MCF 10A (cell line): ENCODE results near the gene WWOX. TPM values are rescaled to one million over a fixed set of nuclear protein-coding genes. Genes with fewer than 3 reads are reported as not detected.
A peak's percentile ranks its signal among the peaks of the same experiment; 100 is the strongest.

Source experiments
- BruUV-seq: library from RNA; stranded (reverse); fragments of 400-500 nt; replicated peaks from 2 replicates; lab custom pipeline; 2021; lab: Mats Ljungman, UMichigan
- CTCF ChIA-PET: fragments of 300-600 bp; sonication (Branson Sonifier 250); formaldehyde crosslinking; extraction: SDS; loops from one replicate; lab custom pipeline; 2021; ENCODE audit warnings: antibody characterized with exemption, inconsistent platforms; lab: Yijun Ruan, JAX
- POLR2A ChIA-PET: fragments of 300-600, 350-650 bp; sonication (Branson Sonifier 250); formaldehyde crosslinking; extraction: SDS; loops from one replicate; lab custom pipeline; 2020; ENCODE audit warnings: antibody characterized with exemption, inconsistent platforms; lab: Yijun Ruan, JAX
- DNase-seq: peaks from one replicate; pipeline ENCODE4 v3.0.0-alpha.2; 2018; ENCODE audit not compliant: unreplicated experiment
- H3K27ac Mint-ChIP-seq: one replicate; pipeline ENCODE4 v1.8.0; 2022; ENCODE audit warnings: mild to moderate bottlenecking, low read depth, mixed read lengths; ENCODE audit not compliant: unreplicated experiment
- H3K27me3 Mint-ChIP-seq: one replicate; pipeline ENCODE4 v1.8.0; 2022; ENCODE audit warnings: mixed read lengths; ENCODE audit not compliant: insufficient read depth, unreplicated experiment
- H3K36me3 Mint-ChIP-seq: one replicate; pipeline ENCODE4 v1.8.0; 2022; ENCODE audit warnings: mild to moderate bottlenecking, moderate library complexity, mixed read lengths; ENCODE audit not compliant: insufficient read depth, unreplicated experiment
- H3K4me1 Mint-ChIP-seq: one replicate; pipeline ENCODE4 v1.8.0; 2022; ENCODE audit warnings: mixed read lengths; ENCODE audit not compliant: insufficient read depth, unreplicated experiment
- H3K4me3 Mint-ChIP-seq: one replicate; pipeline ENCODE4 v1.8.0; 2022; ENCODE audit warnings: mild to moderate bottlenecking, moderate library complexity, mixed read lengths; ENCODE audit not compliant: unreplicated experiment
- H3K9me3 Mint-ChIP-seq: one replicate; pipeline ENCODE4 v1.8.0; 2022; ENCODE audit warnings: mixed read lengths; ENCODE audit not compliant: unreplicated experiment
- CTCF ChIP-seq: fragments of 200-600 bp; IDR thresholded peaks from one replicate; pipeline ENCODE4 v1.8.0; 2022; ENCODE audit warnings: antibody characterized with exemption, mild to moderate bottlenecking; ENCODE audit not compliant: unreplicated experiment
- intact Hi-C: fragments of 100-400 bp; cut with micrococcal nuclease; formaldehyde crosslinking; loops from 2 replicates; pipeline ENCODE4 v1.14.1; 2022
- total RNA-seq: library from RNA; stranded (reverse); gene quantifications from 2 replicates; pipeline ENCODE4 v1.2.3, GENCODE V29; 2022

The WWOX gene
- total RNA-seq, 1 experiment from 2014 or later: 18.1 TPM

- ChIA-PET POLR2A (interaction anchor here (0.6 to 1.5 kb wide), 7 partner anchors 14 to 750 kb away, joined by 3 to 4 read pairs (median 3); no protein-coding TSS in a partner anchor), CTCF (interaction anchor here (0.7 kb wide), 2 partner anchors 429 to 967 kb away, joined by 3 read pairs; no protein-coding TSS in a partner anchor)
- Mint-ChIP-seq H3K4me1 (peaks cover 40% of the 10 kb centered on the region), H3K36me3 (no peaks in the 10 kb centered on the region), H3K9me3 (no peaks in the 10 kb centered on the region), H3K27ac (peak overlapping the region; percentile 71), H3K4me3 (peak overlapping the region; percentile 15), H3K27me3 (no peaks in the 10 kb centered on the region)
- no TSS peak for BruUV-seq
- intact Hi-C loops: no loop called here
- TF ChIP-seq CTCF: no peak
- peak; percentile 54 for DNase-seq
These were observed 972.0 kb downstream of the WWOX start for GRCh38 chr16:79071424-79071823.

GRCh38 chr16:79072517-79072916 lies 973.1 kb downstream of the WWOX start:
- intact Hi-C loops: no loop called here
- H3K27ac Mint-ChIP-seq: no peak overlapping the region
- DNase-seq: no peak
- CTCF ChIA-PET: interaction anchor here (0.5 to 1.0 kb wide), 2 partner anchors 12 to 581 kb away, joined by 3 to 4 read pairs; no protein-coding TSS in a partner anchor
- no peak for TF ChIP-seq CTCF
- BruUV-seq: no TSS peak
- H3K9me3 Mint-ChIP-seq: no peaks in the 10 kb centered on the region
- no peak overlapping the region for H3K4me3 Mint-ChIP-seq
- peaks cover 35% of the 10 kb centered on the region for H3K4me1 Mint-ChIP-seq
- no peaks in the 10 kb centered on the region for H3K27me3 Mint-ChIP-seq
- no peaks in the 10 kb centered on the region for H3K36me3 Mint-ChIP-seq
- POLR2A ChIA-PET: interaction anchor here (0.7 kb wide), 1 partner anchor 137 kb away, joined by 4 read pairs; no protein-coding TSS in a partner anchor

- TF ChIP-seq CTCF: no peak
- H3K27me3 Mint-ChIP-seq: no peaks in the 10 kb centered on the region
- no peaks in the 10 kb centered on the region for H3K36me3 Mint-ChIP-seq
- peaks cover 27% of the 10 kb centered on the region for H3K4me1 Mint-ChIP-seq
- POLR2A ChIA-PET: interaction anchor here (0.7 kb wide), 2 partner anchors 16 to 500 kb away, joined by 3 read pairs; no protein-coding TSS in a partner anchor
- CTCF ChIA-PET: interaction anchor here (0.6 to 1.3 kb wide), 4 partner anchors 11 to 1805 kb away, joined by 3 to 4 read pairs (median 3); no protein-coding TSS in a partner anchor
- no TSS peak for BruUV-seq
- DNase-seq: no peak
- no peak overlapping the region for H3K4me3 Mint-ChIP-seq
- no peak overlapping the region for H3K27ac Mint-ChIP-seq
- no peaks in the 10 kb centered on the region for H3K9me3 Mint-ChIP-seq
- intact Hi-C loops: no loop called here
These were observed 974.1 kb downstream of the WWOX start for GRCh38 chr16:79073566-79073965.

- DNase-seq: no peak
- H3K4me3 Mint-ChIP-seq: no peak overlapping the region
- no peaks in the 10 kb centered on the region for H3K27me3 Mint-ChIP-seq
- intact Hi-C loops: no loop called here
- no TSS peak for BruUV-seq
- no peaks in the 10 kb centered on the region for H3K9me3 Mint-ChIP-seq
- no peak for TF ChIP-seq CTCF
- ChIA-PET CTCF (interaction anchor here (0.6 to 1.3 kb wide), 4 partner anchors 12 to 1104 kb away, joined by 3 read pairs; no protein-coding TSS in a partner anchor), POLR2A (interaction anchor here (0.7 kb wide), 1 partner anchor 9 kb away, joined by 3 read pairs; no protein-coding TSS in a partner anchor)
- peaks cover 24% of the 10 kb centered on the region for H3K4me1 Mint-ChIP-seq
- no peak overlapping the region for H3K27ac Mint-ChIP-seq
- no peaks in the 10 kb centered on the region for H3K36me3 Mint-ChIP-seq
These were observed 975.1 kb downstream of the WWOX start for GRCh38 chr16:79074541-79074940.
